C4-2B (cell line): Measurements from ENCODE around the gene CRISPLD2.
A peak's percentile ranks its signal among the peaks of the same experiment; 100 is the strongest.

ENCODE experiments used
- H3K27ac ChIP-seq: fragments of 450-650 bp; 2 replicates; pipeline ENCODE4 v1.5.1; 2017
- CTCF ChIP-seq: fragments of 450-650 bp; conservative IDR thresholded peaks from 2 replicates; pipeline ENCODE4 v1.5.1; 2017; ENCODE audit warnings: mild to moderate bottlenecking
- ZFX ChIP-seq: fragments of 450-650 bp; IDR thresholded peaks from 2 replicates; pipeline ENCODE4 v1.6.1; 2017

CRISPLD2 gene

GRCh38 chr16:84950906-84951305, 131.1 kb downstream of the CRISPLD2 start:
- TF ChIP-seq ZFX = no peak
- TF ChIP-seq CTCF = no peak; the same call in 1 of the 2 replicates
- H3K27ac ChIP-seq = no peak overlapping the region

- TF ChIP-seq CTCF (peak; percentile 91), ZFX (no peak)
- H3K27ac ChIP-seq = no peak overlapping the region
Observed at GRCh38 chr16:84952335-84953189, 132.8 kb downstream of the CRISPLD2 start.

GRCh38 chr16:84953190-84953746, 133.5 kb downstream of the CRISPLD2 start:
- no peak overlapping the region for H3K27ac ChIP-seq
- no peak for TF ChIP-seq ZFX
- TF ChIP-seq CTCF = no peak

- TF ChIP-seq CTCF = no peak
- TF ChIP-seq ZFX = no peak
- H3K27ac ChIP-seq = peak overlapping the region; percentile 3; the same call in 1 of the 2 replicates
Observed at GRCh38 chr16:84955427-84955826, 135.6 kb downstream of the CRISPLD2 start.

GRCh38 chr16:84957192-84957591, 137.4 kb downstream of the CRISPLD2 start:
- H3K27ac ChIP-seq = no peak overlapping the region
- no peak for TF ChIP-seq ZFX
- no peak for TF ChIP-seq CTCF

GRCh38 chr16:84957792-84958191, 138.0 kb downstream of the CRISPLD2 start:
- no peak for TF ChIP-seq CTCF
- TF ChIP-seq ZFX = no peak
- H3K27ac ChIP-seq = no peak overlapping the region
